Fibroblast of mammary gland (primary cell): Measurements from ENCODE around the gene NTN5.

Source experiments
- DNase-seq: peaks from one replicate; pipeline ENCODE4 v3.0.0-alpha.2; 2010; ENCODE audit warnings: low read depth
- H3K4me3 ChIP-seq: 2 replicates; pipeline ENCODE4 v1.5.1; 2011; ENCODE audit warnings: low read depth, mild to moderate bottlenecking, low read length, moderate library complexity; ENCODE audit not compliant: control insufficient read depth
- TF ChIP-seq, protein P1 (sequence below): conservative IDR thresholded peaks from 2 replicates; pipeline ENCODE4 v1.5.1; 2011; ENCODE audit warnings: low read depth, low read length, inconsistent platforms; ENCODE audit not compliant: control insufficient read depth, insufficient read depth

NTN5 gene

DNA sequence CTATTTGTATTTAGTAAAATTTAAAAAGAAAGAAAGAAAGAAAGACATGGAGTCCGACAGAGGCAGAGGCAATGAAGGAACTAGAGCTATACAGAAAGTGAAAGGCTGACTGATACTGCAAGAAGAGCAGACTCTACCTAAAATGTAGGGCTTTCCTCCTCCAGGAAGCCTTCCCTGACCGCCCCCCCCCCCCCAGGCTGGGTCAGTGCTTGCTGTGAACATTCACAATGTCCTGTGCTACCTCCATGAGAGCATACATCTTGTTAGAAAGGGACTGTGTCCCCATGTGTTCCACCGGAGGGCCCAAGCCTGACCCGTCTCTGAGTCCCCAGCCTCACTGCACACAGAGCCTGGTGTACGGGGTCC is 21.2 kb downstream of the NTN5 start:
- TF ChIP-seq, protein P1, sequence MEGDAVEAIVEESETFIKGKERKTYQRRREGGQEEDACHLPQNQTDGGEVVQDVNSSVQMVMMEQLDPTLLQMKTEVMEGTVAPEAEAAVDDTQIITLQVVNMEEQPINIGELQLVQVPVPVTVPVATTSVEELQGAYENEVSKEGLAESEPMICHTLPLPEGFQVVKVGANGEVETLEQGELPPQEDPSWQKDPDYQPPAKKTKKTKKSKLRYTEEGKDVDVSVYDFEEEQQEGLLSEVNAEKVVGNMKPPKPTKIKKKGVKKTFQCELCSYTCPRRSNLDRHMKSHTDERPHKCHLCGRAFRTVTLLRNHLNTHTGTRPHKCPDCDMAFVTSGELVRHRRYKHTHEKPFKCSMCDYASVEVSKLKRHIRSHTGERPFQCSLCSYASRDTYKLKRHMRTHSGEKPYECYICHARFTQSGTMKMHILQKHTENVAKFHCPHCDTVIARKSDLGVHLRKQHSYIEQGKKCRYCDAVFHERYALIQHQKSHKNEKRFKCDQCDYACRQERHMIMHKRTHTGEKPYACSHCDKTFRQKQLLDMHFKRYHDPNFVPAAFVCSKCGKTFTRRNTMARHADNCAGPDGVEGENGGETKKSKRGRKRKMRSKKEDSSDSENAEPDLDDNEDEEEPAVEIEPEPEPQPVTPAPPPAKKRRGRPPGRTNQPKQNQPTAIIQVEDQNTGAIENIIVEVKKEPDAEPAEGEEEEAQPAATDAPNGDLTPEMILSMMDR: no peak
- H3K4me3 ChIP-seq: no peak overlapping the region
- DNase-seq: no peak

DNA sequence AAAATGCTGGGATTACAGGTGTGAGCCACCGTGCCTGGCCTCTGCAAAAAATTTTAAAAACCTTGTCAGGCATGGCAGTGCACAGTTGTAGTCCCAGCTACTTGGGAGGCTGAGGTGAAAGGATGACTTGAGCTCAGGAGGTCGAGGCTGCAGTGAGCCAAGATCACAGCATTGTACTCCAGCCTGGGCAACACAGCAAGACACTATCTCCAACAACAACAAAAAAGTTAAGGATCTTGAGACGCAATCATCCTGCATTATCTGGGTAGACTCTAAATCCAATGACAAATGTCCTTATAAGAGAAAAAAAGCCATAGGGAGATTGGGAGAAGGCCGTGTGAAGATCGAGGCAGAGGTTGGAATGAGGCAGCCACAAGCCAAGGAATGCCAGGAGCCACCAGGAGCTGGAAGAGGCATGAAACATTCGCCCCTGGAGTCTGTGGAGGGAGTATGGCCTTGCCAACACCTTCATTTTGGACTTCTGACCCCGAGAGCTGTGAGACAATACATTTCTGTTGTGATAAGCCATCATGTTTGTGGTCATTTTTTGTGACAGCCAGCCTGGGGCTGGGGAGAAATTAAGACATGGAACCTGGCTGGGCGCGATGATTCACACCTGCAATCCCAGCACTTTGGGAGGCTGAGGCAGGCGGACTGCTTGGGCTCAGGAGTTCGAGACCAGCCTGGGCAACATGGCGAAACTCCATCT is 21.7 kb downstream of the NTN5 start:
- H3K4me3 ChIP-seq: no peak overlapping the region
- no peak for DNase-seq
- TF ChIP-seq, protein P1: no peak

DNA sequence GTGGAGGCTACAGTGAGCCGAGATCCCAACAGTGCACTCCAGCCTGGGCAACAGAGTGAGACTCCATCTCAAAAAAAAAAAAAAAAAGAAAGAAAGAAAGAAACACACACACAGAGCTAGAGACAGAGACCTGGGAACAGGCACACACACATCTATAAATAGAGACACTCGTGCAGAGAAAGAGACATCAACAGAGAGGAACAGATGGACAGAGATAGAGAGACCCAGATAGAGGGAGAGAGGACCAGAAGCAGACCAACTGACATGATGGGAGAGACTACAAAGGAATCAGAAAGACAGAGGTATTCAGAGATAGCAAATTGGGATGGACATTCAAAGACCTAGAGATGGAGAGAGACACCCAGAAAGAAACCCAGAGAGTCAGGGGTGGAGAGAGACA is 24.7 kb downstream of the NTN5 start:
- DNase-seq: no peak

DNA sequence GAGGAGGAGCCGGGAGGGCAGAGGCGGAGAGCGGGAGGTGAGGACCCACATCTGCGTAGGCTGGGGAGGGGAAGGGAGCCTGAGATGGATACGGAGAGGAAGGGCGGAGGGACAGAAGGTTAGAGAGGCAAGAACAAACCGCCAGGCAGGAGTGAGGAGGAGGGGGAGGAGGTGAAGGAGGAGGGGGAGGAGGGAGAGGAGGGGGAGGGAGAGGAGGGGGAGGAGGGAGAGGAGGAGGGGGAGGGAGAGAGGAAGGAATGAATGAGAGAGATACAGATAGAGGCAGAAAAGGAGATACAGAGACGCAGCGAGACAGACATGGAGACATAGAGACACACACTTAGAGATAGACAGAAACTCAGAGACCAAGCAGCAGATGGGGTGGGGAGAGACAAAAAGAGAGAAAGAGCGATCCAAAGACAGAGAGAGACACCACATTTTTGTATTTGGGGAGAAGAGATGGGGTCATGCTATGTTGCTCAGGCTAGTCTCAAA is 26.0 kb downstream of the NTN5 start:
- TF ChIP-seq, protein P1: no peak
- DNase-seq: no peak
- H3K4me3 ChIP-seq: no peak overlapping the region

More for the DNA sequence above, 24.7 kb downstream of the NTN5 start:
- H3K4me3 ChIP-seq: no peak overlapping the region
- TF ChIP-seq, protein P1: no peak

DNA sequence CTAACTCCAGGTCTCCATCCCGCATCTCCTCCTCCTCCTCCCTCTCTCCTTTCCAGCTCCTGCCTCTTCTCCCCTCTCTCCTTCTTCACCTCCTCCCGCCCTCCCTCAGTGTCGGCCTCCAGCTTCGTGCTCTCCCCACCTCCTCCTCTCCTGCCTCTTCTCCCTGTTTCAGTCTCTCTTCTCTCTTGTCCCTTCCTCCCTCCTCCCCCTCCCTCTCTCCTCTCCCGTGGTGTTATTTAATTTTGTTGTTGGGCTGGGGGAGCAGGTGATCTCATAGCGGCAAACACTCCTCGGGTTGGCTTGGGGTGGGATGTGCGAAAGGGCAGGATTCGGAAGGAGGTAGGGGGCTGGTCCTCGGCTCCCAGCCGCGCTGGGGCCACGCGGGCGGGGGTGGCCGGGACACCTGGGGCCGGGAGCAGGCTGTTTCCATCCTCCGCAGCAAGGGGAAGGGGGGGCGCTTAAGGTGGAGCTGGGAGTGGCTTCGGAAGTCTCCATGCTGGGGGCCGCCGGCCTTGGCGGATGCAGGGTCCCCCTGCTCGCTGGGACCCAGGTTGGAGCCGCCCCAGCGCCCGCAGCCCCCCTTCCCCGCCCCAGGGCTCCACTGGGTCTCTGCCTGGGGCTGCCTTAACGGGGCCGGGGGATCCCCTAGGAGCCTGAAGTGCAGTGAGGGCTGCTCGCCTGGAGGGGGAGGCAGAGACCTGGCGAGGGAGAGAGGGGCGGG is 26.7 kb downstream of the NTN5 start, which contains the start of gene CA11:
TSS of gene CA11 (minus strand) at position 187 of the 721 bp plus-strand sequence. CDS start 555 bp downstream, outside the sequence.
- DNase-seq: peak; percentile 70
- TF ChIP-seq, protein P1: peak; percentile 79
- H3K4me3 ChIP-seq: peak within 1 kb of the TSS; percentile 36

DNA sequence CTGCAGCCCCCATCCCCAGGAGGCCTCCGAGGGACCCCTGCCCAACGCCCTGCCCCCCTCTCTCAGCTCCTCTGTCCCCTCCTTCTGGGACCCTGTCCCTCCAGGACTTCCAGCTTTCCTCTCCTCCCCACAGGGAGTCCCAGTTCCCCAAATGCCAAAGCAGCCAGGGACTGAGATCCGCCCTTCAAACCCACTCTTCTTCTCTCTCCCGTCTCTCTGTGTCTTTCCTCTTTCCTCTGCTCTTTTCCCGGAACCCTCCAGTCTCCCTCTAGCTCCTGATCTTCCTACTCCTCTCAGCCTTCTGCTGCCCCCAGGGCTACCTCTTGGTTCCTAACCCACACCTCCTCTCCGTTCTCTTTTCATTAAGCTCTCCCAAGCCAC is 27.2 kb downstream of the NTN5 start:
- TF ChIP-seq, protein P1: no peak
- H3K4me3 ChIP-seq: peak overlapping the region; percentile 36
- no peak for DNase-seq
